Measurements from ENCODE around the gene PIP4K2A.
"Not testable (repeated sequence)": the region's sequence is repeated elsewhere in the genome, so short reads cannot be mapped to it uniquely, and the experiment has no call there.

DNA sequence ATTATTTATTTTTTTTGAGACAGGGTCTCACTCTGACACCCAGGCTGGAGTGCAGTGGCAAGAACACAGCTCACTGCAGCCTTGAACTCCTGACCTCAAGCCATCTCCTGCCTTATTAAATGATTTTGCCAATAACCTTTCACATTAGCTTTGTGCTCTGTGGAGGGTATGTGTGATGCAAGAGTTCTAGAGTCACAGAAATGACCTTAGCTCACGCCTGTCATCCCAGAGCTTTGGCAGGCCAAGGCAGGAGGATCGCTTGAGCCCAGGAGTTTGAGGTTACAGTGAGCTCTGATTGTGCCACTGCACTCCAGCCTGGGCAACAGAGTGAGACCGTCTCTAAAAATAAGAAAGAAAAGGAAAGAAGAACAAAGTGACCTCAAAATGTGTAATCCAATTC lies 4.3 kb upstream of the PIP4K2A start:
- not testable (repeated sequence) for TF ChIP-seq ZNF274 (IDR thresholded peaks at IDR 0.05; ENCODE audit: low read depth, low read length); SUZ12 (IDR thresholded peaks at IDR 0.05; ENCODE audit: extremely low read depth, insufficient read depth, insufficient read length); YY1 (IDR thresholded peaks at IDR 0.05; ENCODE audit: insufficient read depth, insufficient read length)
